MCF 10A (cell line): ENCODE measurements around the gene HMOX2. TPM values are rescaled to one million over a fixed set of nuclear protein-coding genes. Genes with fewer than 3 reads are reported as not detected.
A peak's percentile ranks its signal among the peaks of the same experiment; 100 is the strongest.

Experiments
- BruUV-seq: library from RNA; stranded (reverse); fragments of 400-500 nt; replicated peaks from 2 replicates; lab custom pipeline; 2021; lab: Mats Ljungman, UMichigan
- CTCF ChIA-PET: fragments of 300-600 bp; sonication (Branson Sonifier 250); formaldehyde crosslinking; extraction: SDS; loops from one replicate; lab custom pipeline; 2021; ENCODE audit warnings: antibody characterized with exemption, inconsistent platforms; lab: Yijun Ruan, JAX
- POLR2A ChIA-PET: fragments of 300-600, 350-650 bp; sonication (Branson Sonifier 250); formaldehyde crosslinking; extraction: SDS; loops from one replicate; lab custom pipeline; 2020; ENCODE audit warnings: antibody characterized with exemption, inconsistent platforms; lab: Yijun Ruan, JAX
- DNase-seq: peaks from one replicate; pipeline ENCODE4 v3.0.0-alpha.2; 2018; ENCODE audit not compliant: unreplicated experiment
- H3K27ac Mint-ChIP-seq: one replicate; pipeline ENCODE4 v1.8.0; 2022; ENCODE audit warnings: mild to moderate bottlenecking, low read depth, mixed read lengths; ENCODE audit not compliant: unreplicated experiment
- H3K27me3 Mint-ChIP-seq: one replicate; pipeline ENCODE4 v1.8.0; 2022; ENCODE audit warnings: mixed read lengths; ENCODE audit not compliant: insufficient read depth, unreplicated experiment
- H3K36me3 Mint-ChIP-seq: one replicate; pipeline ENCODE4 v1.8.0; 2022; ENCODE audit warnings: mild to moderate bottlenecking, moderate library complexity, mixed read lengths; ENCODE audit not compliant: insufficient read depth, unreplicated experiment
- H3K4me1 Mint-ChIP-seq: one replicate; pipeline ENCODE4 v1.8.0; 2022; ENCODE audit warnings: mixed read lengths; ENCODE audit not compliant: insufficient read depth, unreplicated experiment
- H3K4me3 Mint-ChIP-seq: one replicate; pipeline ENCODE4 v1.8.0; 2022; ENCODE audit warnings: mild to moderate bottlenecking, moderate library complexity, mixed read lengths; ENCODE audit not compliant: unreplicated experiment
- H3K9me3 Mint-ChIP-seq: one replicate; pipeline ENCODE4 v1.8.0; 2022; ENCODE audit warnings: mixed read lengths; ENCODE audit not compliant: unreplicated experiment
- intact Hi-C: fragments of 100-400 bp; cut with micrococcal nuclease; formaldehyde crosslinking; loops from 2 replicates; pipeline ENCODE4 v1.14.1; 2022
- total RNA-seq: library from RNA; stranded (reverse); gene quantifications from 2 replicates; pipeline ENCODE4 v1.2.3, GENCODE V29; 2022
- TF ChIP-seq, protein P1 (sequence below): fragments of 200-600 bp; IDR thresholded peaks from one replicate; pipeline ENCODE4 v1.8.0; 2022; ENCODE audit warnings: antibody characterized with exemption, mild to moderate bottlenecking; ENCODE audit not compliant: unreplicated experiment

The HMOX2 gene
- total RNA-seq, 1 experiment from 2014 or later, result 65.6 TPM

DNA sequence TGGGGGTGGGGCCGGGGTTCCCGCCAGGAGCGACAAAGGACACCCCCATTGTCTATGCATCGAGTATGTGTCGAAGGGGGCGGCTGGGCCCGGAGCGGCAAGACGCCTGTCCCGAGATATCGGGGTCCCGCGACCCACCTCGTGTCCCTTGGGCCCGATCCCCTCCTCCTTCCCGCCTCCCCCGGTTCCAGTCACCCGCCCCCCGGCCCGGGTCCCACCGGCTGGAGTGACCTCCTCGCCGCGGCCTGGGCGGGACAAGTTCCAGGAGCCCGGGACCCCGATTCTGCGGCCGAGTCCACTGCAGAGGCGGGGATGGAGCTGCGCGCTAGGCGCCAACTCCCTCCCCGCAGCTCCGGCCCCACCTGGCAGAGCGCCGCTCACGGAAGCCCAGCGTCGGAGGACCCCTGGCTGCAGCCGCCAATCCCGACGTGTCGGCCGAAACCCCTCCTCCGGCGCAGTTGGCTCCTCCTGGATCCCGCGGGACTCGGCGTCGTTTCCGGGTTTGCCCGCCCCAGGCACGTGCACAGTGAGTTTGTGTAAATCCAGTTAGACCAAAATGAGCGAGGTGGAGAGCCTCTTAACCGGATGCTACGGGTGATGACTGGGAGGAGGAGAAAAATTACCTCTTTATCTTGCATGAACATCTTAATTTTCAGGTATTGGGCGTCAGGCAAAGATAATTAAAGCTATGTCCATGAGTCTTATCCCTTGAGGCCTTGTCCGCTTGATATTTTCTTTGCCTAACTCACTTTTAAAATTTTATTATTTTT, 1.8 kb upstream of the HMOX2 start, which contains the start of gene NMRAL1:
NMRAL1 (minus strand) TSS at position 434 of the 770 bp plus-strand sequence. CDS start 493 bp downstream, outside the sequence.
- Mint-ChIP-seq H3K36me3 (peaks cover 24% of the 10 kb centered on the region), H3K4me1 (peaks cover 6% of the 10 kb centered on the region), H3K4me3 (peak within 1 kb of the TSS; percentile 80), H3K27ac (peak within 1 kb of the TSS; percentile 93), H3K27me3 (no peaks in the 10 kb centered on the region), H3K9me3 (no peaks in the 10 kb centered on the region)
- peak; percentile 94 for DNase-seq
- ChIA-PET CTCF (interaction anchor here (0.6 to 1.2 kb wide), 4 partner anchors 9 to 395 kb away, joined by 3 to 4 read pairs (median 4); partner anchors contain the start of gene MGRN1), POLR2A (interaction anchor here (0.6 to 6.3 kb wide), 14 partner anchors 10 to 471 kb away, joined by 3 to 63 read pairs (median 4); partner anchors contain the start of gene CORO7)
- TF ChIP-seq, protein P1, sequence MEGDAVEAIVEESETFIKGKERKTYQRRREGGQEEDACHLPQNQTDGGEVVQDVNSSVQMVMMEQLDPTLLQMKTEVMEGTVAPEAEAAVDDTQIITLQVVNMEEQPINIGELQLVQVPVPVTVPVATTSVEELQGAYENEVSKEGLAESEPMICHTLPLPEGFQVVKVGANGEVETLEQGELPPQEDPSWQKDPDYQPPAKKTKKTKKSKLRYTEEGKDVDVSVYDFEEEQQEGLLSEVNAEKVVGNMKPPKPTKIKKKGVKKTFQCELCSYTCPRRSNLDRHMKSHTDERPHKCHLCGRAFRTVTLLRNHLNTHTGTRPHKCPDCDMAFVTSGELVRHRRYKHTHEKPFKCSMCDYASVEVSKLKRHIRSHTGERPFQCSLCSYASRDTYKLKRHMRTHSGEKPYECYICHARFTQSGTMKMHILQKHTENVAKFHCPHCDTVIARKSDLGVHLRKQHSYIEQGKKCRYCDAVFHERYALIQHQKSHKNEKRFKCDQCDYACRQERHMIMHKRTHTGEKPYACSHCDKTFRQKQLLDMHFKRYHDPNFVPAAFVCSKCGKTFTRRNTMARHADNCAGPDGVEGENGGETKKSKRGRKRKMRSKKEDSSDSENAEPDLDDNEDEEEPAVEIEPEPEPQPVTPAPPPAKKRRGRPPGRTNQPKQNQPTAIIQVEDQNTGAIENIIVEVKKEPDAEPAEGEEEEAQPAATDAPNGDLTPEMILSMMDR, result no peak
- BruUV-seq, result TSS peak; percentile 36
- intact Hi-C loops, result no loop called here

DNA sequence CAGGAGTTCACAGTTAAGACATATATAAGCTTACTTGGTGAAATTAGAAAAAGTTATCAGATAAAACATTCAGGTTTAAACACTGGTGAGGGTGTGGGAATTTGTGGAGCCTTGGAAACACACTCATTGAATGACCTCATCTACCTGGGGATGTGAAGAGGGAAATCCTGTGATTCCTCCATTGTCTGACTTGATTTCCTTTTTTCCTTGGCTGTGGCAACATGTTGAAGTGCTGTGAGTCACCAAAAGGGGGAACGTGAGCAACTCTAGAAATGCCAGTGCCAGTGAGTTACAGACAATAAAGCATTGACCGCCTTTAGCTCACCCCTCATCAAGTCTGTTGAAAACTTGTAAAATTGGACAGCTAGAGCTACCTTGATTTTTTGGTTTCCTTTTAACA, 1.8 kb downstream of the HMOX2 start:
- no peaks in the 10 kb centered on the region for H3K27me3 Mint-ChIP-seq
- ChIA-PET CTCF (interaction anchor here (0.6 to 1.8 kb wide), 11 partner anchors 9 to 294 kb away, joined by 3 to 7 read pairs (median 3); no protein-coding TSS in a partner anchor), POLR2A (interaction anchor here (0.6 to 6.3 kb wide), 8 partner anchors 9 to 256 kb away, joined by 3 to 63 read pairs (median 10); partner anchors contain the start of genes ANKS3 and DNAAF8)
- no TSS peak for BruUV-seq
- intact Hi-C loops, result no loop called here
- peak overlapping the region; percentile 80 for H3K4me3 Mint-ChIP-seq
- peak; percentile 73 for DNase-seq
- H3K4me1 Mint-ChIP-seq, result peaks cover 20% of the 10 kb centered on the region
- no peaks in the 10 kb centered on the region for H3K9me3 Mint-ChIP-seq
- TF ChIP-seq, protein P1, result no peak
- H3K36me3 Mint-ChIP-seq, result peaks cover 30% of the 10 kb centered on the region
- no peak overlapping the region for H3K27ac Mint-ChIP-seq

DNA sequence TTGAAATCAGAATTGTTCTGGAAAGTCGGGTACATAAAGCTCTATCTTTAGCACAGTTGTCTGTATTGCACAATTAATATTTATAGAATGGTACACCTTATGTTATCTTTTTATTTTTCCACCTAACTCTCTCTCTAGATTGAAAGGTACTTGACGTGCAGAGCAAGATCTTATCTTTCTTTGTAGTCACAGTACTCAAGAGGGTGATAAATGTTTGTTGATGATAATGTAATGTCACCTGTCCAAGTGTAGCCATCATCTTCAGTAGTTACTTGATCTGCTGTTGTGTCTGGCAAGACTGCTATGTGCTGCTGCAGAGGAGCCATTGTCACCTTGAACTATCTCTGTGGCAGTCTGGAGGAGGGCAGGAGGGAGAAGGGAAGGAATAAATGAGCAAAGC, 5.3 kb downstream of the HMOX2 start:
- TF ChIP-seq, protein P1, result no peak
- Mint-ChIP-seq H3K27me3 (no peaks in the 10 kb centered on the region), H3K27ac (peak overlapping the region; percentile 5), H3K4me3 (no peak overlapping the region), H3K9me3 (no peaks in the 10 kb centered on the region), H3K4me1 (peaks cover 20% of the 10 kb centered on the region), H3K36me3 (peaks cover 46% of the 10 kb centered on the region)
- intact Hi-C loops, result no loop called here
- CTCF ChIA-PET, result interaction anchor here (0.8 to 1.8 kb wide), 2 partner anchors 9 to 13 kb away, joined by 3 to 4 read pairs; no protein-coding TSS in a partner anchor
- no TSS peak for BruUV-seq
- DNase-seq, result no peak
- POLR2A ChIA-PET, result interaction anchor here (1.0 to 1.3 kb wide), 3 partner anchors 19 to 140 kb away, joined by 3 read pairs; no protein-coding TSS in a partner anchor

DNA sequence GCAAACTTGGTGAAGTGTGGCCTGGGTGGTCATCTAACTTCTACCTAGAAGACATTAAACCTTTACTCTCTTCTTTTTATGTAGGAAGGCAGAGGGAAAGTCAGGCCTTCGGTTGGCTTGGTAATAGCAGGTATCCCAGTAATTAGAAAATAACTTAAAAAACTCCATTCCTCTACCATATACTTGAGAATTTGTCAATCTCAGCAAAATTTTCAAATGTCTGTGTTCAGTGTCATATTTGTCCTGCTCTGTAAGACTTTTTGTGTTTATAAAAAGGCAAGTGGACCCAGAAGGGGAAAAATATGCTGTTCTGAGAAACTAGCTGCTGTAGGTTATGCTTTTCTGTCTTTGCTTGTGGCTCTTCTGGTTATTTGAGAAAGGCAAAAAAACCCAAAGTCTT, 5.8 kb downstream of the HMOX2 start:
- peaks cover 46% of the 10 kb centered on the region for H3K36me3 Mint-ChIP-seq
- H3K9me3 Mint-ChIP-seq, result no peaks in the 10 kb centered on the region
- peaks cover 20% of the 10 kb centered on the region for H3K4me1 Mint-ChIP-seq
- CTCF ChIA-PET, result interaction anchor here (0.8 kb wide), 1 partner anchor 8 kb away, joined by 3 read pairs; no protein-coding TSS in a partner anchor
- no peaks in the 10 kb centered on the region for H3K27me3 Mint-ChIP-seq
- H3K27ac Mint-ChIP-seq, result peak overlapping the region; percentile 5
- no peak overlapping the region for H3K4me3 Mint-ChIP-seq
- TF ChIP-seq, protein P1, result no peak
- no TSS peak for BruUV-seq
- POLR2A ChIA-PET, result interaction anchor here (0.7 to 1.3 kb wide), 4 partner anchors 18 to 139 kb away, joined by 3 read pairs; no protein-coding TSS in a partner anchor
- intact Hi-C loops, result no loop called here
- DNase-seq, result no peak
